HepG2 (cell line): Measurements from ENCODE around the gene NDRG3. TPM values are rescaled to one million over a fixed set of nuclear protein-coding genes. Genes with fewer than 3 reads are reported as not detected.

Experiments
- ATAC-seq: fragments of 200-7000 bp; cut with Tn5 transposase; 3 replicates; pipeline ENCODE4 v1.9.1; 2020; ENCODE audit warnings: mild to moderate bottlenecking, moderate library complexity
- BruUV-seq: library from RNA; stranded (reverse); fragments of 400-500 nt; replicated peaks from 2 replicates; lab custom pipeline; 2021; lab: Mats Ljungman, UMichigan
- CTCF ChIA-PET: fragments of 300-600 bp; formaldehyde crosslinking; extraction: SDS; loops from one replicate; lab custom pipeline; 2021; ENCODE audit warnings: low total read pairs, inconsistent platforms, low intra/inter-chr PET ratio; lab: Yijun Ruan, JAX
- POLR2A ChIA-PET: fragments of 350-600 bp; sonication (Branson Sonifier 250); formaldehyde crosslinking; loops from one replicate; lab custom pipeline; 2020; ENCODE audit warnings: antibody characterized with exemption, inconsistent platforms; lab: Yijun Ruan, JAX
- DNase-seq: peaks from one replicate; pipeline ENCODE4 v3.0.0-alpha.2; 2015; ENCODE audit warnings: low spot score
- FAIRE-seq: peaks from 3 replicates; lab custom pipeline; 2011; peaks lifted over from hg19 to GRCh38; lab: Jason Lieb, UNC
- H2AFZ ChIP-seq: one replicate; pipeline ENCODE4 v1.6.1; 2011; ENCODE audit warnings: low read length, inconsistent platforms
- H3K27ac ChIP-seq: fragments of 300-600 bp; 3 replicates; pipeline ENCODE4 v1.8.0; 2011; ENCODE audit warnings: mixed run types, mild to moderate bottlenecking, mixed read lengths, low read length, inconsistent platforms; ENCODE audit not compliant: insufficient read depth; ENCODE audit errors: extremely low read length
- H3K27me3 ChIP-seq, 2 experiments: fragments of 200-600 bp in 1 of 2; 2 replicates in 1 of 2; 3 replicates in 1 of 2; pipeline versions ENCODE4 v1.6.0 to v1.8.0; 2011; ENCODE audit warnings: low read length in 2 of 2, mild to moderate bottlenecking in 2 of 2, moderate library complexity in 2 of 2, inconsistent platforms in 1 of 2; ENCODE audit not compliant: insufficient read depth in 2 of 2, control insufficient read depth in 1 of 2
- H3K36me3 ChIP-seq, 2 experiments: fragments of 200-600 bp in 1 of 2; replicated peaks in 1 of 2; 2 replicates in 1 of 2; 3 replicates in 1 of 2; pipeline versions ENCODE4 v1.5.1 to v1.8.0; 2011; ENCODE audit warnings: low read length in 2 of 2, inconsistent platforms in 1 of 2; ENCODE audit not compliant: insufficient read depth in 2 of 2, control insufficient read depth in 1 of 2
- H3K4me1 ChIP-seq: 2 replicates; pipeline ENCODE4 v1.5.1; 2012; ENCODE audit warnings: low read length, inconsistent platforms; ENCODE audit not compliant: insufficient read depth
- H3K4me2 ChIP-seq: 2 replicates; pipeline ENCODE4 v1.6.0; 2011; ENCODE audit warnings: low read depth, low read length, inconsistent platforms
- H3K4me3 ChIP-seq, 3 experiments: fragments of 200-600 bp in 1 of 3; sonication (generic), shearing (Covaris generic) in 1 of 3; replicated peaks in 1 of 3; 2 replicates each; pipeline ENCODE4 v1.5.1; 2011 to 2016; ENCODE audit warnings: low read length in 3 of 3, inconsistent platforms in 2 of 3, low read depth in 2 of 3, mild to moderate bottlenecking in 2 of 3, control low read depth in 1 of 3, mixed read lengths in 1 of 3; ENCODE audit not compliant: insufficient read depth in 1 of 3
- H3K79me2 ChIP-seq: one replicate; pipeline ENCODE4 v1.6.1; 2011; ENCODE audit warnings: low read length, inconsistent platforms; ENCODE audit not compliant: insufficient read depth
- H3K9ac ChIP-seq: 2 replicates; pipeline ENCODE4 v1.6.0; 2011; ENCODE audit warnings: mild to moderate bottlenecking, low read depth, low read length, inconsistent platforms; ENCODE audit not compliant: insufficient read depth
- H3K9me3 ChIP-seq: 2 replicates; pipeline ENCODE4 v1.5.1; 2012; ENCODE audit warnings: mild to moderate bottlenecking, low read length
- H4K20me1 ChIP-seq: 2 replicates; pipeline ENCODE4 v1.6.0; 2011; ENCODE audit warnings: inconsistent platforms, mild to moderate bottlenecking, low read length, moderate library complexity; ENCODE audit not compliant: insufficient read depth
- AHR ChIP-seq: IDR thresholded peaks from 2 replicates; pipeline ENCODE4 v1.6.1; 2018; ENCODE audit warnings: missing genetic modification reagents, missing compliant biosample characterization
- ATAD3A ChIP-seq: sonication (generic); formaldehyde crosslinking; IDR thresholded peaks from 2 replicates; pipeline ENCODE4 v1.4.0; 2020; ENCODE audit warnings: missing genetic modification reagents
- FLYWCH1 ChIP-seq: sonication (generic); formaldehyde crosslinking; IDR thresholded peaks from 2 replicates; pipeline ENCODE4 v1.8.1; 2023; ENCODE audit warnings: mild to moderate bottlenecking, missing genetic modification reagents
- HNF1B ChIP-seq: sonication (generic); formaldehyde crosslinking; IDR thresholded peaks from 2 replicates; pipeline ENCODE4 v1.5.1; 2020; ENCODE audit warnings: mild to moderate bottlenecking, moderate library complexity, missing genetic modification reagents
- NPAS2 ChIP-seq: sonication (generic); formaldehyde crosslinking; IDR thresholded peaks from 2 replicates; pipeline ENCODE4 v1.8.0; 2022; ENCODE audit warnings: mild to moderate bottlenecking, missing genetic modification reagents, borderline replicate concordance
- RFX3 ChIP-seq: IDR thresholded peaks from 2 replicates; pipeline ENCODE4 v1.6.1; 2016; ENCODE audit warnings: missing biosample characterization, missing genetic modification reagents
- YEATS2 ChIP-seq: sonication (generic); formaldehyde crosslinking; IDR thresholded peaks from 2 replicates; pipeline ENCODE4 v1.4.0; 2020; ENCODE audit warnings: missing genetic modification reagents, borderline replicate concordance
- ZBTB3 ChIP-seq: sonication (generic); formaldehyde crosslinking; IDR thresholded peaks from 2 replicates; pipeline ENCODE4 v1.4.0; 2020; ENCODE audit warnings: low read depth, mild to moderate bottlenecking, moderate library complexity, missing genetic modification reagents, borderline replicate concordance
- ZNF180 ChIP-seq: sonication (generic); formaldehyde crosslinking; IDR thresholded peaks from 2 replicates; pipeline ENCODE4 v1.4.0; 2020; ENCODE audit warnings: low read depth, missing genetic modification reagents, borderline replicate concordance
- ZNF501 ChIP-seq: sonication (generic); formaldehyde crosslinking; IDR thresholded peaks from 2 replicates; pipeline ENCODE4 v1.5.1; 2020; ENCODE audit warnings: mild to moderate bottlenecking, moderate library complexity, missing genetic modification reagents
- ZNF75D ChIP-seq: sonication (generic); formaldehyde crosslinking; IDR thresholded peaks from 2 replicates; pipeline ENCODE4 v1.8.1; 2023; ENCODE audit warnings: missing genetic modification reagents, mild to moderate bottlenecking, borderline replicate concordance
- ZSCAN29 ChIP-seq: sonication (generic); formaldehyde crosslinking; conservative IDR thresholded peaks from 2 replicates; pipeline ENCODE4 v1.4.0; 2020; ENCODE audit warnings: mild to moderate bottlenecking, missing genetic modification reagents
- WGBS: methylation state at CpG from one replicate; pipeline ENCODE4 v1.1.6; 2017; ENCODE audit warnings: low lambda C conversion rate; 5-methylcytosine and 5-hydroxymethylcytosine counted together
- in situ Hi-C: cut with HindIII; loops from 2 replicates; pipeline ENCODE4 v1.10.0; 2017; ENCODE audit warnings: low pct_unique_long_range_greater_than_20kb; ENCODE audit not compliant: extremely low pct_ligation_motif_present
- intact Hi-C: fragments of 100-400 bp; cut with micrococcal nuclease; formaldehyde crosslinking; loops from one replicate; pipeline ENCODE4 v1.10.0; 2022; ENCODE audit not compliant: unreplicated experiment
- polyA plus RNA-seq, 8 experiments: library from polyadenylated mRNA; depleted of rRNA in 3 of 8; stranded (reverse) in 7 of 8; unstranded in 1 of 8; fragments of >200 nt; fragmentation: Illumina TruSeq in 4 of 8; extraction: Trizol in 4 of 8; gene quantifications; 2 replicates each; pipeline versions ENCODE4 v1.2.1 to v1.2.3, GENCODE V29; 2011 to 2016; ENCODE audit warnings: low read depth in 4 of 8, missing spikeins in 1 of 8, mixed read lengths in 1 of 8; ENCODE audit not compliant: insufficient read depth in 1 of 8
- total RNA-seq, 5 experiments: library from RNA; depleted of rRNA; stranded (reverse); fragments of >200 nt; fragmentation: Illumina TruSeq; extraction: Trizol; gene quantifications; 2 replicates each; pipeline ENCODE4 v1.2.3, GENCODE V29; 2016; ENCODE audit warnings: low read depth in 1 of 5
- TF ChIP-seq, protein P1 (sequence below): sonication (generic); formaldehyde crosslinking; IDR thresholded peaks from 2 replicates; pipeline ENCODE4 v1.4.0; 2020; ENCODE audit warnings: missing genetic modification reagents, borderline replicate concordance

Gene NDRG3
- total and polyA plus RNA-seq, 2 of the 13 experiments (the other 11 are each of a cell fraction or from before 2014, with no cell fraction given): 36.0 to 40.5 TPM

DNA sequence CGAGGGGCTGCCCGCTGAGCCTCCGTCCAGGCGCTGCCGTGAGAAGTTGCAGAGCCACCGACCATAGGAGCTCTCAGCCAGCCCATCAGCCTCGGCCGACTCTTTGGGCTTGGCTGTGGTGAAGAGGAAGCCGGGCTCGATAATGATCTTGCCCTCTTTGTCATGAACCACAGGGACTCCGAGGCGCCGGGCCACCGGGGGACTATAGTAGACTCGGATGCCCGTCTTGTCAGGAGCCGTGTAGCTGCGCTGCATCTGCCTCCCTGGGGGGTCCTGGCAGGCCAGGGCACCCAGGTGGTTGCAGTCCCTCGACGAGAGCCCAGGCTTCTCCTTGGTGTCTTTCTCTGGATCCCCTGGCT, 48.2 kb upstream of the NDRG3 start:
- Histone ChIP-seq H3K9ac (no peak overlapping the region), H3K36me3 (peaks cover 28 to 65% of the 10 kb centered on the region in 2 experiments), H3K4me2 (no peak overlapping the region), H3K4me1 (no peaks in the 10 kb centered on the region), H3K27ac (no peak overlapping the region), H3K4me3 (no peak overlapping the region), H2AFZ (no peak overlapping the region), H3K27me3 (no peaks in the 10 kb centered on the region), H3K9me3 (no peaks in the 10 kb centered on the region), H4K20me1 (no peaks in the 10 kb centered on the region), H3K79me2 (no peaks in the 10 kb centered on the region)
- TF ChIP-seq, protein P1, sequence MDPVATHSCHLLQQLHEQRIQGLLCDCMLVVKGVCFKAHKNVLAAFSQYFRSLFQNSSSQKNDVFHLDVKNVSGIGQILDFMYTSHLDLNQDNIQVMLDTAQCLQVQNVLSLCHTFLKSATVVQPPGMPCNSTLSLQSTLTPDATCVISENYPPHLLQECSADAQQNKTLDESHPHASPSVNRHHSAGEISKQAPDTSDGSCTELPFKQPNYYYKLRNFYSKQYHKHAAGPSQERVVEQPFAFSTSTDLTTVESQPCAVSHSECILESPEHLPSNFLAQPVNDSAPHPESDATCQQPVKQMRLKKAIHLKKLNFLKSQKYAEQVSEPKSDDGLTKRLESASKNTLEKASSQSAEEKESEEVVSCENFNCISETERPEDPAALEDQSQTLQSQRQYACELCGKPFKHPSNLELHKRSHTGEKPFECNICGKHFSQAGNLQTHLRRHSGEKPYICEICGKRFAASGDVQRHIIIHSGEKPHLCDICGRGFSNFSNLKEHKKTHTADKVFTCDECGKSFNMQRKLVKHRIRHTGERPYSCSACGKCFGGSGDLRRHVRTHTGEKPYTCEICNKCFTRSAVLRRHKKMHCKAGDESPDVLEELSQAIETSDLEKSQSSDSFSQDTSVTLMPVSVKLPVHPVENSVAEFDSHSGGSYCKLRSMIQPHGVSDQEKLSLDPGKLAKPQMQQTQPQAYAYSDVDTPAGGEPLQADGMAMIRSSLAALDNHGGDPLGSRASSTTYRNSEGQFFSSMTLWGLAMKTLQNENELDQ (CRISPR knock-in tag): no peak
- TF ChIP-seq HNF1B: no peak
- no peak for TF ChIP-seq ZNF501
- no peak for TF ChIP-seq ZNF75D
- TF ChIP-seq ZNF180 (CRISPR knock-in tag): no peak
- TF ChIP-seq NPAS2: no peak
- TF ChIP-seq ATAD3A: no peak
- TF ChIP-seq ZSCAN29 (CRISPR knock-in tag): no peak
- no peak for TF ChIP-seq FLYWCH1 (CRISPR knock-in tag)
- no peak for TF ChIP-seq AHR
- TF ChIP-seq YEATS2 (CRISPR knock-in tag): no peak
- no peak for TF ChIP-seq RFX3 (CRISPR knock-in tag)
- no peak for TF ChIP-seq ZBTB3 (CRISPR knock-in tag)
- no peak; the same call in 2 of the 3 replicates for ATAC-seq
- no peak for FAIRE-seq
- WGBS: 98% methylated on average over 17 of the region's 20 CpGs
- in situ Hi-C loops: no loop called here
- intact Hi-C loops: no loop called here
- ChIA-PET CTCF (no interaction called here), POLR2A (interaction anchor here (1.0 kb wide), 1 partner anchor 20 kb away, joined by 3 read pairs; the partner anchor contains the start of gene DSN1)
- TSS peak; percentile 37 for BruUV-seq
- no peak for DNase-seq
